Tongue (tissue), 2 donors: ENCODE data around the gene BMPR2. TPM values are rescaled to one million over a fixed set of nuclear protein-coding genes. Genes with fewer than 3 reads are reported as not detected.
A peak's percentile ranks its signal among the peaks of the same experiment; 100 is the strongest.
"Not testable (repeated sequence)": the region's sequence is repeated elsewhere in the genome, so short reads cannot be mapped to it uniquely, and the experiment has no call there.

Experiments
- DNase-seq: peaks from one replicate; pipeline ENCODE4 v3.0.0-alpha.2; 2015
- total RNA-seq: library from RNA; depleted of rRNA; stranded (reverse); fragments of >200 nt; gene quantifications from one replicate; pipeline ENCODE4 v1.2.3, GENCODE V29; 2014

Gene BMPR2
- total RNA-seq, result 49.5 TPM

- DNase-seq, result peak; percentile 96
Measured at GRCh38 chr2:202375609-202376408, at the start of gene BMPR2. BMPR2 (plus strand) TSS chr2:202376327; CDS start chr2:202377475, 1,148 bp downstream.

GRCh38 chr2:202327858-202328257 is 48.3 kb upstream of the BMPR2 start:
- no peak for DNase-seq

- no peak for DNase-seq
Measured at GRCh38 chr2:202335791-202336467, 40.2 kb upstream of the BMPR2 start.

GRCh38 chr2:202337151-202337550 is 39.0 kb upstream of the BMPR2 start:
- DNase-seq, result no peak

GRCh38 chr2:202337706-202338346 is 38.3 kb upstream of the BMPR2 start:
- DNase-seq, result no peak

GRCh38 chr2:202339071-202339870 is 36.9 kb upstream of the BMPR2 start:
- DNase-seq, result no peak

- DNase-seq, result no peak
Measured at GRCh38 chr2:202344178-202344577, 31.9 kb upstream of the BMPR2 start.

- DNase-seq, result no peak
Measured at GRCh38 chr2:202346180-202346579, 29.9 kb upstream of the BMPR2 start.

- DNase-seq, result no peak
Measured at GRCh38 chr2:202353430-202353829, 22.7 kb upstream of the BMPR2 start.

- DNase-seq, result no peak
Measured at GRCh38 chr2:202355993-202356505, 20.1 kb upstream of the BMPR2 start.

- not testable (repeated sequence) for DNase-seq
Measured at GRCh38 chr2:202358924-202359323, 17.2 kb upstream of the BMPR2 start.

GRCh38 chr2:202360646-202361045 is 15.5 kb upstream of the BMPR2 start:
- no peak for DNase-seq

- peak; percentile 50 for DNase-seq
Measured at GRCh38 chr2:202361108-202361507, 15.0 kb upstream of the BMPR2 start.

- no peak for DNase-seq
Measured at GRCh38 chr2:202373490-202373889, 2.6 kb upstream of the BMPR2 start.

- DNase-seq, result not testable (repeated sequence)
Measured at GRCh38 chr2:202374383-202374782, 1.7 kb upstream of the BMPR2 start.

- DNase-seq, result peak; percentile 88
Measured at GRCh38 chr2:202375033-202375608, 1.0 kb upstream of the BMPR2 start.

GRCh38 chr2:202376460-202377206 is 506 bp downstream of the BMPR2 start:
- peak; percentile 69 for DNase-seq

GRCh38 chr2:202377207-202377761 is 1.2 kb downstream of the BMPR2 start:
- DNase-seq, result peak; percentile 51

- peak; percentile 36 for DNase-seq
Measured at GRCh38 chr2:202378001-202378400, 1.9 kb downstream of the BMPR2 start.

GRCh38 chr2:202378662-202379358 is 2.7 kb downstream of the BMPR2 start:
- DNase-seq, result peak; percentile 22
